IPS-NIHi7 (cell line): ENCODE data around the gene RNASEH2C.
"Not testable (repeated sequence)": the region's sequence is repeated elsewhere in the genome, so short reads cannot be mapped to it uniquely, and the experiment has no call there.

ENCODE experiments used
- DNase-seq: peaks from one replicate; pipeline ENCODE4 v3.0.0; 2012; ENCODE audit warnings: mixed read lengths; ENCODE audit errors: extremely low spot score

RNASEH2C gene

GRCh38 chr11:65685981-65686380 is 34.6 kb downstream of the RNASEH2C start:
- DNase-seq = no peak

GRCh38 chr11:65683480-65683879 is 37.1 kb downstream of the RNASEH2C start:
- not testable (repeated sequence) for DNase-seq

- no peak for DNase-seq
Measured at GRCh38 chr11:65680192-65680743, 40.3 kb downstream of the RNASEH2C start.

- DNase-seq = no peak
Measured at GRCh38 chr11:65672982-65673381, 47.6 kb downstream of the RNASEH2C start.

- no peak for DNase-seq
Measured at GRCh38 chr11:65672180-65672860, 48.3 kb downstream of the RNASEH2C start.
